Measurements from ENCODE around the gene C1QL3.

- TF ChIP-seq CTCF (IDR thresholded peaks at IDR 0.05; ENCODE audit: insufficient read depth, low read depth, low read length) (no peak), EZH2 (IDR thresholded peaks at IDR 0.05; ENCODE audit: insufficient read depth, low read length) (no peak)
Measured at GRCh38 chr10:16529853-16530252, 8.2 kb upstream of the C1QL3 start.
